HepG2 (cell line): ENCODE data around the gene PLSCR4. TPM values are rescaled to one million over a fixed set of nuclear protein-coding genes. Genes with fewer than 3 reads are reported as not detected.

Source experiments
- ARNT ChIP-seq: fragments of 450-650 bp; IDR thresholded peaks from 2 replicates; pipeline ENCODE4 v1.6.1; 2017
- FIP1L1 ChIP-seq: fragments of 200-400 bp; formaldehyde crosslinking; IDR thresholded peaks from 2 replicates; pipeline ENCODE4 v1.6.1; 2018; ENCODE audit warnings: low read depth, mild to moderate bottlenecking, low read length, moderate library complexity, borderline replicate concordance; ENCODE audit not compliant: insufficient read depth
- FOXA1 ChIP-seq, 2 experiments: fragments of 450-650 bp in 1 of 2; sonication (generic) in 1 of 2; formaldehyde crosslinking in 1 of 2; IDR thresholded peaks; 2 replicates each; pipeline versions ENCODE4 v1.4.0 to v1.6.1; 2016 to 2020; ENCODE audit warnings: missing genetic modification reagents in 1 of 2
- MED8 ChIP-seq: sonication (generic); formaldehyde crosslinking; IDR thresholded peaks from 2 replicates; pipeline ENCODE4 v1.8.1; 2023; ENCODE audit warnings: mild to moderate bottlenecking, missing genetic modification reagents; ENCODE audit not compliant: insufficient replicate concordance
- MEF2D ChIP-seq: sonication (generic); formaldehyde crosslinking; IDR thresholded peaks from 2 replicates; pipeline ENCODE4 v1.5.1; 2020; ENCODE audit warnings: mild to moderate bottlenecking, missing genetic modification reagents
- SIX1 ChIP-seq: sonication (generic); formaldehyde crosslinking; IDR thresholded peaks from 2 replicates; pipeline ENCODE4 v1.4.0; 2020; ENCODE audit warnings: missing genetic modification reagents, borderline replicate concordance
- ZFP36L1 ChIP-seq: sonication (generic); formaldehyde crosslinking; IDR thresholded peaks from 2 replicates; pipeline ENCODE4 v1.8.0; 2022; ENCODE audit warnings: mild to moderate bottlenecking, missing genetic modification reagents, moderate library complexity
- ZKSCAN1 ChIP-seq: fragments of 150-350 bp; IDR thresholded peaks from 2 replicates; pipeline ENCODE4 v1.6.1; 2014; ENCODE audit warnings: low read length
- ZNF510 ChIP-seq: sonication (generic); formaldehyde crosslinking; IDR thresholded peaks from 2 replicates; pipeline ENCODE4 v1.4.0; 2020; ENCODE audit warnings: low read depth, mild to moderate bottlenecking, missing genetic modification reagents
- ZNF530 ChIP-seq: sonication (generic); formaldehyde crosslinking; IDR thresholded peaks from 2 replicates; pipeline ENCODE4 v1.5.0; 2020; ENCODE audit warnings: low read depth, mild to moderate bottlenecking, missing genetic modification reagents
- ZNF773 ChIP-seq: sonication (generic); formaldehyde crosslinking; IDR thresholded peaks from 2 replicates; pipeline ENCODE4 v1.4.0; 2020; ENCODE audit warnings: missing genetic modification reagents, borderline replicate concordance
- polyA plus RNA-seq, 8 experiments: library from polyadenylated mRNA; depleted of rRNA in 3 of 8; stranded (reverse) in 7 of 8; unstranded in 1 of 8; fragments of >200 nt; fragmentation: Illumina TruSeq in 4 of 8; extraction: Trizol in 4 of 8; gene quantifications; 2 replicates each; pipeline versions ENCODE4 v1.2.1 to v1.2.3, GENCODE V29; 2011 to 2016; ENCODE audit warnings: low read depth in 4 of 8, missing spikeins in 1 of 8, mixed read lengths in 1 of 8; ENCODE audit not compliant: insufficient read depth in 1 of 8
- total RNA-seq, 5 experiments: library from RNA; depleted of rRNA; stranded (reverse); fragments of >200 nt; fragmentation: Illumina TruSeq; extraction: Trizol; gene quantifications; 2 replicates each; pipeline ENCODE4 v1.2.3, GENCODE V29; 2016; ENCODE audit warnings: low read depth in 1 of 5
- TF ChIP-seq, protein P1 (sequence below): sonication (generic); formaldehyde crosslinking; IDR thresholded peaks from 2 replicates; pipeline ENCODE4 v1.4.0; 2020; ENCODE audit warnings: missing genetic modification reagents, mild to moderate bottlenecking, borderline replicate concordance
- TF ChIP-seq, protein P2 (sequence below): sonication (generic); formaldehyde crosslinking; IDR thresholded peaks from 2 replicates; pipeline ENCODE4 v1.5.0; 2020; ENCODE audit warnings: missing genetic modification reagents
- TF ChIP-seq, protein P3 (sequence below): IDR thresholded peaks from 2 replicates; pipeline ENCODE4 v1.6.1; 2016; ENCODE audit warnings: control low read depth
- TF ChIP-seq, protein P4 (sequence below): sonication (generic); formaldehyde crosslinking; IDR thresholded peaks from 2 replicates; pipeline ENCODE4 v1.4.0; 2020; ENCODE audit warnings: missing genetic modification reagents
- TF ChIP-seq, protein P5 (sequence below): sonication (generic); formaldehyde crosslinking; IDR thresholded peaks from 2 replicates; pipeline ENCODE4 v1.4.0; 2020; ENCODE audit warnings: mild to moderate bottlenecking, missing genetic modification reagents
- TF ChIP-seq, protein P6 (sequence below): sonication (generic); formaldehyde crosslinking; IDR thresholded peaks from 2 replicates; pipeline ENCODE4 v1.5.1; 2020; ENCODE audit warnings: missing genetic modification reagents, mild to moderate bottlenecking, borderline replicate concordance

PLSCR4 gene
- total and polyA plus RNA-seq, 2 of the 13 experiments (the other 11 are each of a cell fraction or from before 2014, with no cell fraction given) = 1.5 to 59.0 TPM

DNA sequence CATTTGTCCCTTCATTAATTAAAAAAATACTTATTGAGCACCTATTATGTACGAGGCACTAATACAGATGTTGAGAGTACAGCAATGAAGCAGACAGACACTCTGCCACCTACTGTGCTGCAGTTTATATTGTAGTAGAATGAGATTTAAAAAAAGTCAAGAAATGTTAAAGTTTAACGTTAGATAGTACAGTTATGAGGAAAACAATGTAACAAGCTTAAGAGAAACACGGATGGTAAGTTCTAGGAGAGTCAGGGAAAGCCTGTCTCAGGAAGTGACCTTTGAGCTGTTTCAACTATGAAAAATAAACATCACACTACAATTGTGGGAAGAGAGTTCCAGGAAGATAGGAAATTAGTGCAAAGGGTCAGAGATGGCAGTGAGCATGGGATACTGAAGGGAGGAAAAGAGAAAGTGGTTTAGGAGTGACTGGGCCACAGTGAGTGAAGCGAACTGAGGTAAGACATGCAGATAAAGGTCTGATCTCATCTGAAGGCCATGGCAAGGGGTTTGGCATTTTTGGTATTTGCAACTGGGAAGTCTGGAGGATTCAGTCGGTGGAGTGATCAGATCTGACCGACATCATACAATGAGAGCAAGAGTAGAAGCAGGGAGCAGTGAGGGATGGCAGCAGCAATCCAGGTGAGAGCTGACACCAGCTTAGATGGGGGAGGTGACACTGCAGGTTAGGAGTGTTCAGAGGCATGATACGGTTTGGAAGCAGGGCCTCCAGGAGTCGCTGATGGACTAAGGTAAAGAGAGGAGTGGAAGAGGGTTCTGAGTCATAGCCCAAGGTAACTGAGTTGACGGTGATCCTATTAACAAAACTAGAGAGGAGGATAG lies 28.5 kb downstream of the PLSCR4 start (continued):
- peak; percentile 81 for TF ChIP-seq FOXA1 (IDR thresholded peaks at IDR 0.05)
- TF ChIP-seq FOXA1 (CRISPR knock-in tag; IDR thresholded peaks at IDR 0.05) = peak; percentile 93
- peak; percentile 66; the same call in 1 of the 2 replicates for TF ChIP-seq SIX1 (CRISPR knock-in tag)
- TF ChIP-seq, protein P1, sequence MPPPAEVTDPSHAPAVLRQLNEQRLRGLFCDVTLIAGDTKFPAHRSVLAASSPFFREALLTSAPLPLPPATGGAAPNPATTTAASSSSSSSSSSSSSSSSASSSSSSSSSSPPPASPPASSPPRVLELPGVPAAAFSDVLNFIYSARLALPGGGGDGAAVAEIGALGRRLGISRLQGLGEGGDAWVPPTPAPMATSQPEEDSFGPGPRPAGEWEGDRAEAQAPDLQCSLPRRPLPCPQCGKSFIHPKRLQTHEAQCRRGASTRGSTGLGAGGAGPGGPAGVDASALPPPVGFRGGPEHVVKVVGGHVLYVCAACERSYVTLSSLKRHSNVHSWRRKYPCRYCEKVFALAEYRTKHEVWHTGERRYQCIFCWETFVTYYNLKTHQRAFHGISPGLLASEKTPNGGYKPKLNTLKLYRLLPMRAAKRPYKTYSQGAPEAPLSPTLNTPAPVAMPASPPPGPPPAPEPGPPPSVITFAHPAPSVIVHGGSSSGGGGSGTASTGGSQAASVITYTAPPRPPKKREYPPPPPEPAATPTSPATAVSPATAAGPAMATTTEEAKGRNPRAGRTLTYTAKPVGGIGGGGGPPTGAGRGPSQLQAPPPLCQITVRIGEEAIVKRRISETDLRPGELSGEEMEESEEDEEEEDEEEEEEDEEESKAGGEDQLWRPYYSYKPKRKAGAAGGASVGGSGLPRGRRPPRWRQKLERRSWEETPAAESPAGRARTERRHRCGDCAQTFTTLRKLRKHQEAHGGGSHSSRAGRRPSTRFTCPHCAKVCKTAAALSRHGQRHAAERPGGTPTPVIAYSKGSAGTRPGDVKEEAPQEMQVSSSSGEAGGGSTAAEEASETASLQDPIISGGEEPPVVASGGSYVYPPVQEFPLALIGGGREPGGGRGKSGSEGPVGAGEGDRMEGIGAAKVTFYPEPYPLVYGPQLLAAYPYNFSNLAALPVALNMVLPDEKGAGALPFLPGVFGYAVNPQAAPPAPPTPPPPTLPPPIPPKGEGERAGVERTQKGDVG (CRISPR knock-in tag) = no peak
- TF ChIP-seq, protein P2, sequence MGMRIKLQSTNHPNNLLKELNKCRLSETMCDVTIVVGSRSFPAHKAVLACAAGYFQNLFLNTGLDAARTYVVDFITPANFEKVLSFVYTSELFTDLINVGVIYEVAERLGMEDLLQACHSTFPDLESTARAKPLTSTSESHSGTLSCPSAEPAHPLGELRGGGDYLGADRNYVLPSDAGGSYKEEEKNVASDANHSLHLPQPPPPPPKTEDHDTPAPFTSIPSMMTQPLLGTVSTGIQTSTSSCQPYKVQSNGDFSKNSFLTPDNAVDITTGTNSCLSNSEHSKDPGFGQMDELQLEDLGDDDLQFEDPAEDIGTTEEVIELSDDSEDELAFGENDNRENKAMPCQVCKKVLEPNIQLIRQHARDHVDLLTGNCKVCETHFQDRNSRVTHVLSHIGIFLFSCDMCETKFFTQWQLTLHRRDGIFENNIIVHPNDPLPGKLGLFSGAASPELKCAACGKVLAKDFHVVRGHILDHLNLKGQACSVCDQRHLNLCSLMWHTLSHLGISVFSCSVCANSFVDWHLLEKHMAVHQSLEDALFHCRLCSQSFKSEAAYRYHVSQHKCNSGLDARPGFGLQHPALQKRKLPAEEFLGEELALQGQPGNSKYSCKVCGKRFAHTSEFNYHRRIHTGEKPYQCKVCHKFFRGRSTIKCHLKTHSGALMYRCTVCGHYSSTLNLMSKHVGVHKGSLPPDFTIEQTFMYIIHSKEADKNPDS (CRISPR knock-in tag) = peak; percentile 68; the same call in 1 of the 2 replicates
- peak; percentile 70 for TF ChIP-seq ZKSCAN1
- TF ChIP-seq ZFP36L1 = peak; percentile 58; the same call in 1 of the 2 replicates
- TF ChIP-seq FIP1L1 = no peak
- no peak for TF ChIP-seq ZNF773
- peak; percentile 80; the same call in 1 of the 2 replicates for TF ChIP-seq ZNF510 (CRISPR knock-in tag)
- TF ChIP-seq, protein P3, sequence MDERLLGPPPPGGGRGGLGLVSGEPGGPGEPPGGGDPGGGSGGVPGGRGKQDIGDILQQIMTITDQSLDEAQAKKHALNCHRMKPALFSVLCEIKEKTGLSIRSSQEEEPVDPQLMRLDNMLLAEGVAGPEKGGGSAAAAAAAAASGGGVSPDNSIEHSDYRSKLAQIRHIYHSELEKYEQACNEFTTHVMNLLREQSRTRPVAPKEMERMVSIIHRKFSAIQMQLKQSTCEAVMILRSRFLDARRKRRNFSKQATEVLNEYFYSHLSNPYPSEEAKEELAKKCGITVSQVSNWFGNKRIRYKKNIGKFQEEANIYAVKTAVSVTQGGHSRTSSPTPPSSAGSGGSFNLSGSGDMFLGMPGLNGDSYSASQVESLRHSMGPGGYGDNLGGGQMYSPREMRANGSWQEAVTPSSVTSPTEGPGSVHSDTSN (CRISPR knock-in tag) = no peak
- TF ChIP-seq, protein P4, sequence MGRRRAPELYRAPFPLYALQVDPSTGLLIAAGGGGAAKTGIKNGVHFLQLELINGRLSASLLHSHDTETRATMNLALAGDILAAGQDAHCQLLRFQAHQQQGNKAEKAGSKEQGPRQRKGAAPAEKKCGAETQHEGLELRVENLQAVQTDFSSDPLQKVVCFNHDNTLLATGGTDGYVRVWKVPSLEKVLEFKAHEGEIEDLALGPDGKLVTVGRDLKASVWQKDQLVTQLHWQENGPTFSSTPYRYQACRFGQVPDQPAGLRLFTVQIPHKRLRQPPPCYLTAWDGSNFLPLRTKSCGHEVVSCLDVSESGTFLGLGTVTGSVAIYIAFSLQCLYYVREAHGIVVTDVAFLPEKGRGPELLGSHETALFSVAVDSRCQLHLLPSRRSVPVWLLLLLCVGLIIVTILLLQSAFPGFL (CRISPR knock-in tag) = no peak
- TF ChIP-seq, protein P5, sequence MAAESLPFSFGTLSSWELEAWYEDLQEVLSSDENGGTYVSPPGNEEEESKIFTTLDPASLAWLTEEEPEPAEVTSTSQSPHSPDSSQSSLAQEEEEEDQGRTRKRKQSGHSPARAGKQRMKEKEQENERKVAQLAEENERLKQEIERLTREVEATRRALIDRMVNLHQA (CRISPR knock-in tag) = no peak; the same call in 1 of the 2 replicates
- TF ChIP-seq, protein P6, sequence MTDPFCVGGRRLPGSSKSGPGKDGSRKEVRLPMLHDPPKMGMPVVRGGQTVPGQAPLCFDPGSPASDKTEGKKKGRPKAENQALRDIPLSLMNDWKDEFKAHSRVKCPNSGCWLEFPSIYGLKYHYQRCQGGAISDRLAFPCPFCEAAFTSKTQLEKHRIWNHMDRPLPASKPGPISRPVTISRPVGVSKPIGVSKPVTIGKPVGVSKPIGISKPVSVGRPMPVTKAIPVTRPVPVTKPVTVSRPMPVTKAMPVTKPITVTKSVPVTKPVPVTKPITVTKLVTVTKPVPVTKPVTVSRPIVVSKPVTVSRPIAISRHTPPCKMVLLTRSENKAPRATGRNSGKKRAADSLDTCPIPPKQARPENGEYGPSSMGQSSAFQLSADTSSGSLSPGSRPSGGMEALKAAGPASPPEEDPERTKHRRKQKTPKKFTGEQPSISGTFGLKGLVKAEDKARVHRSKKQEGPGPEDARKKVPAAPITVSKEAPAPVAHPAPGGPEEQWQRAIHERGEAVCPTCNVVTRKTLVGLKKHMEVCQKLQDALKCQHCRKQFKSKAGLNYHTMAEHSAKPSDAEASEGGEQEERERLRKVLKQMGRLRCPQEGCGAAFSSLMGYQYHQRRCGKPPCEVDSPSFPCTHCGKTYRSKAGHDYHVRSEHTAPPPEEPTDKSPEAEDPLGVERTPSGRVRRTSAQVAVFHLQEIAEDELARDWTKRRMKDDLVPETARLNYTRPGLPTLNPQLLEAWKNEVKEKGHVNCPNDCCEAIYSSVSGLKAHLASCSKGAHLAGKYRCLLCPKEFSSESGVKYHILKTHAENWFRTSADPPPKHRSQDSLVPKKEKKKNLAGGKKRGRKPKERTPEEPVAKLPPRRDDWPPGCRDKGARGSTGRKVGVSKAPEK (CRISPR knock-in tag) = peak; percentile 80; the same call in 1 of the 2 replicates
- TF ChIP-seq ARNT = no peak
- TF ChIP-seq MEF2D (CRISPR knock-in tag) = peak; percentile 81
- TF ChIP-seq ZNF530 (CRISPR knock-in tag) = no peak
- no peak for TF ChIP-seq MED8 (CRISPR knock-in tag)
